22Rv1 (cell line): ENCODE results near the gene IP6K1.

Experiments
- H3K27ac ChIP-seq: fragments of 450-650 bp; 2 replicates; pipeline ENCODE4 v1.5.1; 2017
- ZFX ChIP-seq: fragments of 450-650 bp; IDR thresholded peaks from 2 replicates; pipeline ENCODE4 v1.6.1; 2017; ENCODE audit warnings: antibody characterized with exemption, borderline replicate concordance
- TF ChIP-seq, protein P1 (sequence below): fragments of 450-650 bp; IDR thresholded peaks from 2 replicates; pipeline ENCODE4 v1.5.1; 2017; ENCODE audit warnings: mild to moderate bottlenecking

IP6K1 gene

DNA sequence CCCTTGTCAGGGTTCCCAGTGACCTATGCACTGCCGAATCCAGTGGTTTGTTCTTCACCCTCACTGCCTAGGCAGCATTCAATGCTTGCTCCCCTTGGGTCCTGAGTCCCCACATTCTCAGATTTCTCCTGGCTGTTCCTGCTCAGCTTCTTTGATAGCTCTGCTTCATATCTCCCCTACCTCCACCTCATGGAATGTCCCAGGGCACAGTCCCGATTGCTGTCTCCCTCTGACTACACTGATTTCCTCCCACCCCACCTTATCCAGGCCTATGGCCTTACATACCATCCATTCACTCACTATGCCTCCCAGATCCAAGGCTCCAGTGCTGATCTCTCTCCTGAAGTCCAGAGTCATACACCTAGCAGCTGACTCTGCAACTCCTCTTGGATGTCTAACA lies 14.8 kb upstream of the IP6K1 start:
- TF ChIP-seq, protein P1, sequence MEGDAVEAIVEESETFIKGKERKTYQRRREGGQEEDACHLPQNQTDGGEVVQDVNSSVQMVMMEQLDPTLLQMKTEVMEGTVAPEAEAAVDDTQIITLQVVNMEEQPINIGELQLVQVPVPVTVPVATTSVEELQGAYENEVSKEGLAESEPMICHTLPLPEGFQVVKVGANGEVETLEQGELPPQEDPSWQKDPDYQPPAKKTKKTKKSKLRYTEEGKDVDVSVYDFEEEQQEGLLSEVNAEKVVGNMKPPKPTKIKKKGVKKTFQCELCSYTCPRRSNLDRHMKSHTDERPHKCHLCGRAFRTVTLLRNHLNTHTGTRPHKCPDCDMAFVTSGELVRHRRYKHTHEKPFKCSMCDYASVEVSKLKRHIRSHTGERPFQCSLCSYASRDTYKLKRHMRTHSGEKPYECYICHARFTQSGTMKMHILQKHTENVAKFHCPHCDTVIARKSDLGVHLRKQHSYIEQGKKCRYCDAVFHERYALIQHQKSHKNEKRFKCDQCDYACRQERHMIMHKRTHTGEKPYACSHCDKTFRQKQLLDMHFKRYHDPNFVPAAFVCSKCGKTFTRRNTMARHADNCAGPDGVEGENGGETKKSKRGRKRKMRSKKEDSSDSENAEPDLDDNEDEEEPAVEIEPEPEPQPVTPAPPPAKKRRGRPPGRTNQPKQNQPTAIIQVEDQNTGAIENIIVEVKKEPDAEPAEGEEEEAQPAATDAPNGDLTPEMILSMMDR: no peak
- TF ChIP-seq ZFX: no peak
- no peak overlapping the region for H3K27ac ChIP-seq

- TF ChIP-seq ZFX: no peak
- TF ChIP-seq, protein P1: no peak
- H3K27ac ChIP-seq: no peak within 1 kb of the TSS
These were observed 13.4 kb upstream of the IP6K1 start, which contains the start of gene CDHR4 for GRCh38 chr3:49799761-49800160. TSS of gene CDHR4 (minus strand) at chr3:49799873. CDS start at chr3:49799812, 61 bp downstream.

DNA sequence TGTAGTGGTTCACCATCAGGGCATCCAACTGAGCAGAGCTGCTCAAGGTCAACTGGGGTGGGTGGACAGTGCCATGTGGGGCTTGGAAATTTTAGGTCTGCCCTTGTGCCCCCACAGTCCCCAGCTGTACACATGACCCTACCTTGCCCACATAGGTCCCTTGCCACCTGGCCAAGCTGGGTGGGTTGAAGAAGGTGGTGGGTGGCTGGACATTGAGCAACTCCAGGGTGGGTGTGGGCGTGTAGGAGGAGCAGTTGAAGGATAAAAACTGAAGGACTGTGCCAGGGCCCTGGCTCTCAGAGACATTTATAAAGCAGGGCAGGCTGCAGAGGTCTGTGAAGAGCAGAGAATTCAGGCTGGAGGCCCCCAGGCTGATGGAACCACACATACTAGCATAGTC lies 12.8 kb upstream of the IP6K1 start:
- no peak overlapping the region for H3K27ac ChIP-seq
- TF ChIP-seq, protein P1: no peak
- TF ChIP-seq ZFX: no peak

- TF ChIP-seq ZFX: no peak
- TF ChIP-seq, protein P1: no peak
- no peak overlapping the region for H3K27ac ChIP-seq
These were observed 8.9 kb upstream of the IP6K1 start for GRCh38 chr3:49794926-49795905.

DNA sequence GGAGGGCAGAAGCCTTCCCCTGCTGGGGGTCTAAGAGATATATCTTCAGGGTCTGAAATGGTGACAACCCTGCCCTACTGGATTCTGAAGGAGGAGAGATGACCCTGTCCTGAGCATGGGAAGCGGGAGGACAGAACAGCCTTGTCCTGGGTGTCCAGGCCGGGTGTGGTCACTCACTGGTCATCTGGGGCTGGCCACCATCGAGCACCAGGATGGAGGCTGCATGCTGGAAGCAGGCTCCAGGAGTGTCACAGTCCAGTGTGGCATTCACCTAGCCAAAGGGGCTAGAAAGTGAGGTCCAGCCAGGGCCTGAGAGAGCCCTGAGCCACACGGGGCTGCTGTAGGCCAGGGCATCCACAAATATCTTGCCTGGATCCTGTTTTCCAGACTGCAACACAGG lies 8.1 kb upstream of the IP6K1 start:
- TF ChIP-seq ZFX: no peak
- TF ChIP-seq, protein P1: no peak
- no peak overlapping the region for H3K27ac ChIP-seq

DNA sequence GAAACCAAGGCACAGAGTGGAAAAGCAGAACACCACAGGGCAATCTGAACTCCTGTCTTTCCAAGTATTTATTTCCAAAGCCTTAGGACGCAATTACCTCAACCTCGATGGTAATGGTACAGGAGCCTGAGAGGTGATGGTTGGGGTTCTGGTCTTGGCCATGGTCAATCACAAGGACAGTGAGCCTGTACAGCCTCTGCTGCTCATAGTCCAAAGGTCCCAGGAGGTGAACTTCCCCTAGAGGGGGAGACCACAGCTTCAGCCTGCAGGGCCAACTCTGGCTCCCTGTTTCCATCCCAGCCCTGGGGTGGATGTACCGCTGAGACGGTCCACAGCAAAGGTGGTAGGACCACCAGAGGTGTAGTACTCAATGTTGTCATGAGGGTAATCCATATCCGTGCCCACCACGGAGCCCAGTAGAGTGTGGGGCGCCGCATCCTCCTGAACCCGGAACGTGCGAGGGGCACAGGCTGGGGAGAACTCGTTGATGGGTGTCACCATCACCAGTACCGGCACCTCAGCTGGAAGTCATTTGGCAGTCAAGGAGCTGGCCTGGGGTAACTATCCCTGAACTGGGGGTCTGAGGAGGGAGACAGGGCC lies 7.2 kb upstream of the IP6K1 start:
- TF ChIP-seq, protein P1: no peak
- no peak for TF ChIP-seq ZFX

More for the DNA sequence above, 7.2 kb upstream of the IP6K1 start:
- no peak overlapping the region for H3K27ac ChIP-seq
